A673 (cell line): ENCODE data around the gene CNTN2. TPM values are rescaled to one million over a fixed set of nuclear protein-coding genes. Genes with fewer than 3 reads are reported as not detected.

Experiments
- BruUV-seq: library from RNA; stranded (reverse); fragments of 400-500 nt; replicated peaks from 2 replicates; lab custom pipeline; 2021; lab: Mats Ljungman, UMichigan
- CTCF ChIA-PET: fragments of 300-600 bp; sonication (Branson Sonifier 250); formaldehyde crosslinking; loops from one replicate; lab custom pipeline; 2022; ENCODE audit warnings: antibody characterized with exemption; lab: Charles Lee
- POLR2A ChIA-PET: fragments of 300-600 bp; sonication (Branson Sonifier 250); formaldehyde crosslinking; loops from one replicate; lab custom pipeline; 2022; ENCODE audit warnings: antibody characterized with exemption; ENCODE audit not compliant: low non-redundant PET; lab: Charles Lee
- DNase-seq: peaks from one replicate; pipeline ENCODE4 v3.0.0-alpha.2; 2015; ENCODE audit warnings: low spot score
- H3K27ac ChIP-seq: fragments of 200-600 bp; sonication (generic); 2 replicates; pipeline ENCODE4 v1.5.1; 2016; ENCODE audit warnings: mixed run types, low read depth, mild to moderate bottlenecking, mixed read lengths, antibody characterized with exemption, low read length; ENCODE audit not compliant: poor library complexity, severe bottlenecking
- H3K27me3 ChIP-seq: fragments of 200-600 bp; sonication (generic); replicated peaks from 2 replicates; pipeline ENCODE4 v1.6.1; 2017; ENCODE audit warnings: mixed run types, low read depth, mild to moderate bottlenecking, mixed read lengths, antibody characterized with exemption, low read length; ENCODE audit not compliant: insufficient read depth, poor library complexity
- H3K36me3 ChIP-seq: fragments of 200-600 bp; sonication (generic); 2 replicates; pipeline ENCODE4 v1.6.1; 2016; ENCODE audit warnings: mixed run types, mild to moderate bottlenecking, mixed read lengths, antibody characterized with exemption, low read length; ENCODE audit not compliant: insufficient read depth, poor library complexity, severe bottlenecking
- H3K4me1 ChIP-seq: fragments of 200-600 bp; sonication (generic); 2 replicates; pipeline ENCODE4 v1.6.1; 2017; ENCODE audit warnings: mixed run types, mild to moderate bottlenecking, mixed read lengths, antibody characterized with exemption, low read length; ENCODE audit not compliant: insufficient read depth, poor library complexity, severe bottlenecking
- H3K4me3 ChIP-seq: fragments of 200-600 bp; sonication (generic); 2 replicates; pipeline ENCODE4 v1.5.1; 2016; ENCODE audit warnings: low read depth, mixed run types, mild to moderate bottlenecking, mixed read lengths, low read length; ENCODE audit not compliant: poor library complexity, severe bottlenecking
- H3K9me3 ChIP-seq: fragments of 200-600 bp; sonication (generic); 2 replicates; pipeline ENCODE4 v1.6.1; 2016; ENCODE audit warnings: mixed run types, low read depth, mild to moderate bottlenecking, mixed read lengths, antibody characterized with exemption, low read length; ENCODE audit not compliant: poor library complexity, severe bottlenecking
- EZH2 ChIP-seq: fragments of 200-600 bp; sonication (generic); IDR thresholded peaks from 2 replicates; pipeline ENCODE4 v1.6.1; 2017; ENCODE audit warnings: borderline replicate concordance, low read depth, mild to moderate bottlenecking, mixed read lengths, antibody characterized with exemption, low read length; ENCODE audit not compliant: poor library complexity, severe bottlenecking
- intact Hi-C: fragments of 100-400 bp; cut with micrococcal nuclease; formaldehyde crosslinking; loops from one replicate; pipeline ENCODE4 v1.10.0; 2022; ENCODE audit not compliant: unreplicated experiment
- total RNA-seq: library from RNA; stranded (reverse); gene quantifications from 2 replicates; pipeline ENCODE4 v1.2.3, GENCODE V29; 2021
- TF ChIP-seq, protein P1 (sequence below): fragments of 300-800, 200-600 bp; sonication (generic); conservative IDR thresholded peaks from 2 replicates; pipeline ENCODE4 v1.5.1; 2017; ENCODE audit warnings: low read depth, mild to moderate bottlenecking, antibody characterized with exemption, low read length, moderate library complexity, mixed read lengths

The CNTN2 gene
- total RNA-seq, 1 experiment from 2014 or later, result not detected

DNA sequence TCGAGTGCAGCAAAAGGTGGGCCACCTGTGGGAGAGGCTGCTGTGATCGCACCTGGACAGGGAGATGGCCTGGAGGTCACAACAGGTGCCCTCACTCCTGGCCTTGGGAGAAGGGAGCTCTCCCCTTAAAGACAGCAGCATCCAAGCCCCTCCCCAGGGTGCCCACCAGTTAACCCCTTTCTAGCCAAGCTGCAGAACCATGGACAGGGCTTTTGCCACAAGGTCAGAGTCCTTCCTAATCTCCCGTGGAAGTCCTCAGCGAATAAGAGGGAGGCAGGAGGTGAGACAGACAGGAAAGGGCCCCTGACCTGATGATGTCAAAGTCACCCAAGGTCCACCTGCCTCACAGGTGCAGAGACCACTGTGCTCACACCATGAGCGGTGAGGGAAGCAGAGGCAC, 1.7 kb downstream of the CNTN2 start:
- CTCF ChIA-PET, result no interaction called here
- no TSS peak for BruUV-seq
- Histone ChIP-seq H3K4me1 (no peaks in the 10 kb centered on the region), H3K9me3 (no peaks in the 10 kb centered on the region), H3K27ac (no peak overlapping the region), H3K36me3 (no peaks in the 10 kb centered on the region), H3K27me3 (peaks cover 69% of the 10 kb centered on the region), H3K4me3 (no peak overlapping the region)
- intact Hi-C loops, result no loop called here
- TF ChIP-seq, protein P1, sequence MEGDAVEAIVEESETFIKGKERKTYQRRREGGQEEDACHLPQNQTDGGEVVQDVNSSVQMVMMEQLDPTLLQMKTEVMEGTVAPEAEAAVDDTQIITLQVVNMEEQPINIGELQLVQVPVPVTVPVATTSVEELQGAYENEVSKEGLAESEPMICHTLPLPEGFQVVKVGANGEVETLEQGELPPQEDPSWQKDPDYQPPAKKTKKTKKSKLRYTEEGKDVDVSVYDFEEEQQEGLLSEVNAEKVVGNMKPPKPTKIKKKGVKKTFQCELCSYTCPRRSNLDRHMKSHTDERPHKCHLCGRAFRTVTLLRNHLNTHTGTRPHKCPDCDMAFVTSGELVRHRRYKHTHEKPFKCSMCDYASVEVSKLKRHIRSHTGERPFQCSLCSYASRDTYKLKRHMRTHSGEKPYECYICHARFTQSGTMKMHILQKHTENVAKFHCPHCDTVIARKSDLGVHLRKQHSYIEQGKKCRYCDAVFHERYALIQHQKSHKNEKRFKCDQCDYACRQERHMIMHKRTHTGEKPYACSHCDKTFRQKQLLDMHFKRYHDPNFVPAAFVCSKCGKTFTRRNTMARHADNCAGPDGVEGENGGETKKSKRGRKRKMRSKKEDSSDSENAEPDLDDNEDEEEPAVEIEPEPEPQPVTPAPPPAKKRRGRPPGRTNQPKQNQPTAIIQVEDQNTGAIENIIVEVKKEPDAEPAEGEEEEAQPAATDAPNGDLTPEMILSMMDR, result no peak
- no peak for TF ChIP-seq EZH2
- no peak for DNase-seq
- POLR2A ChIA-PET, result no interaction called here

DNA sequence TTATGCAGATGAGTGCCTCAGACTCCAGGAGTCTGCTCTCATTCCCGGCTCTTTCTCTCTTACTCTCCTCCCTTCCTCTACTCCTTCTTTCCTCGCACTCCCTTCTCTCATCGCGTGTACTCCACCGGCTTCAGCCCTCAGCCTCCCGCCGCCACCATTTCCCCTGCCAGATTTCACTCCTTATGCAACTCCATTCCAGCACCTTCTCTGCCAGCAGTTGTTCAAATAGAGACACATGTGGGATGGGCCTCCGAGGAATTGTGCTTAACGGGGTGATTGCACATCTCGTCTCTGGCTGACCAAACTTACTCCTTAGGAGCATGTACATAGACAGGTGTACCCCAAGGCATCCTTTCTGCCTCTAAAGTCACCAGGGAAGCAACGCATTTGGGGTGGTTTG, 2.1 kb downstream of the CNTN2 start:
- intact Hi-C loops, result no loop called here
- BruUV-seq, result no TSS peak
- ChIA-PET POLR2A (no interaction called here), CTCF (no interaction called here)
- Histone ChIP-seq H3K27ac (no peak overlapping the region), H3K9me3 (no peaks in the 10 kb centered on the region), H3K4me1 (no peaks in the 10 kb centered on the region), H3K27me3 (peaks cover 65% of the 10 kb centered on the region), H3K4me3 (no peak overlapping the region), H3K36me3 (no peaks in the 10 kb centered on the region)
- TF ChIP-seq, protein P1, result no peak
- TF ChIP-seq EZH2, result no peak
- no peak for DNase-seq

DNA sequence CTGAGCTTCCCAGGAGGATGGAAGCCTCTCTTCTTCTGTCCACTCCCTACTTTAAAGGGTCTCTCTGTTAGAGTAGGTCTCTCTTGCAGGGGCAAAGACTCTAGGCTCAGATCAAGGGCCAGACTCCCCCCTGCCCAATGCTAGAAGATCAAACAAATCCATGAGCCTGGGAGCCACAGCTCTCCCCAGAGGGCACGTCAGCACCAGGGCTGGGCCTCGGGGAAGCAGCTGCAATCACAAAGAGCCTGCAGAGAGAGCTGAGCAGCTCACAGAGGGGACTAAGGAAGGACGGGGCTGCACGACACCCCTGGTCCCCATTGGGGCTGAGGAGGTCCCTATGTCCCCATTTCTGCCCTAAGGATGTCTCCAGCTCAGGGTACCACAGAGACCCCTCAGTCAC, 3.9 kb downstream of the CNTN2 start:
- POLR2A ChIA-PET, result no interaction called here
- Histone ChIP-seq H3K4me1 (no peaks in the 10 kb centered on the region), H3K9me3 (no peaks in the 10 kb centered on the region), H3K27ac (no peak overlapping the region), H3K36me3 (no peaks in the 10 kb centered on the region), H3K27me3 (peaks cover 48% of the 10 kb centered on the region), H3K4me3 (no peak overlapping the region)
- no peak for DNase-seq
- TF ChIP-seq, protein P1, result no peak
- no peak for TF ChIP-seq EZH2
- intact Hi-C loops, result no loop called here
- no TSS peak for BruUV-seq
- CTCF ChIA-PET, result no interaction called here
